Measurements from ENCODE around the gene UNK. TPM values are rescaled to one million over a fixed set of nuclear protein-coding genes. Genes with fewer than 3 reads are reported as not detected.
A peak's percentile ranks its signal among the peaks of the same experiment; 100 is the strongest.

UNK gene
- total and polyA plus RNA-seq, 9 of the 15 experiments (the other 6 are each of a cell fraction or from before 2014, with no cell fraction given): 12.8 to 38.6 (median 24.8) TPM

DNA sequence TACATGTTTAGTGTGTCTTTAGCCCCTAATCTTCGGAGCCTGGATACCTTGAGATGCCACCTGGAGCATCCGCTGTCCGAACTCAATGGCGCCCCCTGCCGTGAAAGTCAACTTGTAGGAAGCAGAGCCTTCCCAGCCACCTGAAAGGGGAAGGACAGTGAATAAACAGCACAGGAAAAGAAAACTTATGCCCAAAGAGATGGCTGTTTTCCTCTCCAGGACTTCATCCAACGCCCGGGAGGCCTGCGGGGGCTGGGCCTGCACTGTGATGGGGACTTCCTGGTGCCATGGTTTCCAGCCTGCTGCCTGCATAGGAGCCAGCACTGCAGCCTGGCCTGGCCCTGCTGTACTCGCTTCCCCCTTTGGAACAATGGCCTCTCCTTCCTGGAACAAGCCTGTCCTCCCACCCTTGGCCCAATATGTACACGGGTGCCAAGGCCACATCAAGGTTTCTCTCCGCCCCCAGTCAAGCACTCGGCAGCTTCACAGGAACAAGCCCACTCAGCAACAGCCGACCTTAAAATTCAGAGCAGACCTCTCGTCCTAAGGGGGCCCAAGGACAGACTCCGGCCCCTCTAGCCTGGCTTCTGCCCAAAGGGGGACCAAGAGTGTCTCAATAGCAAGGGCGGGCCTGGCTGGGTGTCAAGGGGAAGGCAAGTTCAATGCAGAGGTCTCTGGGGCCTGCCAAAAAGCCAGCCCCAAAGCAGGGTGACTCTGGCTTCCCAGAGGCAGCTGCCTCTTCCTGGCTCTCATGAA, 64.1 kb downstream of the UNK start:
- ATAC-seq (no peak), DNase-seq (ENCODE audit: extremely low read depth in 1 of 4, low spot score in 3 of 4) (peak in 3 of 4 experiments; percentile 41 to 86 (median 57)), FAIRE-seq (peak; percentile 85)
- WGBS (ENCODE audit: insufficient coverage, low coverage, missing lambda C conversion rate): 42% methylated on average over 16 of the region's 16 CpGs
- H3K9me3 ChIP-seq (replicated peaks; ENCODE audit: control insufficient read depth, insufficient read depth, low read depth, low read length): no peaks in the 10 kb centered on the region
- peaks cover 36 to 67% of the 10 kb centered on the region in 2 experiments for H3K4me1 ChIP-seq (replicated peaks in 1 of 2; ENCODE audit: control insufficient read depth in 2 of 2, insufficient read depth in 2 of 2, low read length in 2 of 2)
- no TSS peak for BruUV-seq (replicated peaks)
- intact Hi-C loops (cut with micrococcal nuclease) (loop anchor here (5.0 kb wide), 2 partner anchors 71 to 86 kb away; a partner anchor contains a TSS), in situ Hi-C loops (cut with MboI) (no loop called here)
- peak overlapping the region; percentile 46; the same call in 2 of the 3 replicates for H3K27ac ChIP-seq (ENCODE audit: extremely low read depth, low read depth, low read length)
- no peaks in the 10 kb centered on the region for H4K20me1 ChIP-seq (replicated peaks; ENCODE audit: control insufficient read depth, insufficient read depth, low read length)
- ChIA-PET CTCF (ENCODE audit: low intra/inter-chr PET ratio) (interaction anchor here (0.7 to 0.8 kb wide), 2 partner anchors 64 to 84 kb away, joined by 3 to 4 read pairs; partner anchors contain the start of genes GALK1 and UNK), POLR2A (interaction anchor here (1.0 to 8.5 kb wide), 4 partner anchors 19 to 151 kb away, joined by 4 to 145 read pairs (median 6); partner anchors contain the start of gene UNK)
- H3K36me3 ChIP-seq (ENCODE audit: control insufficient read depth, insufficient read depth, low read length): peaks cover 57% of the 10 kb centered on the region
- H3K4me3 ChIP-seq: no peak overlapping the region
- H3K9ac ChIP-seq (ENCODE audit: insufficient read depth in 1 of 2, low read depth in 2 of 2, low read length in 2 of 2): peak overlapping the region; percentile 44 to 87; a peak in 3 of 4 replicates
- H3K9me1 ChIP-seq (ENCODE audit: control insufficient read depth, insufficient read depth, low read length): no peaks in the 10 kb centered on the region
- H3K27me3 ChIP-seq (ENCODE audit: control insufficient read depth in 2 of 2, insufficient read depth in 2 of 2, low read length in 2 of 2): no peaks in the 10 kb centered on the region
- peaks cover 35% of the 10 kb centered on the region for H3K79me2 ChIP-seq (ENCODE audit: control insufficient read depth, insufficient read depth, low read length)
- no peak overlapping the region for H2AFZ ChIP-seq (ENCODE audit: low read depth, low read length)
- peak overlapping the region; percentile 60; the same call in 1 of the 2 replicates for H3K4me2 ChIP-seq (ENCODE audit: insufficient read depth, low read length)
- TF ChIP-seq, protein P1, sequence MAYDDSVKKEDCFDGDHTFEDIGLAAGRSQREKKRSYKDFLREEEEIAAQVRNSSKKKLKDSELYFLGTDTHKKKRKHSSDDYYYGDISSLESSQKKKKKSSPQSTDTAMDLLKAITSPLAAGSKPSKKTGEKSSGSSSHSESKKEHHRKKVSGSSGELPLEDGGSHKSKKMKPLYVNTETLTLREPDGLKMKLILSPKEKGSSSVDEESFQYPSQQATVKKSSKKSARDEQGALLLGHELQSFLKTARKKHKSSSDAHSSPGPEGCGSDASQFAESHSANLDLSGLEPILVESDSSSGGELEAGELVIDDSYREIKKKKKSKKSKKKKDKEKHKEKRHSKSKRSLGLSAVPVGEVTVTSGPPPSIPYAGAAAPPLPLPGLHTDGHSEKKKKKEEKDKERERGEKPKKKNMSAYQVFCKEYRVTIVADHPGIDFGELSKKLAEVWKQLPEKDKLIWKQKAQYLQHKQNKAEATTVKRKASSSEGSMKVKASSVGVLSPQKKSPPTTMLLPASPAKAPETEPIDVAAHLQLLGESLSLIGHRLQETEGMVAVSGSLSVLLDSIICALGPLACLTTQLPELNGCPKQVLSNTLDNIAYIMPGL (CRISPR knock-in tag; IDR thresholded peaks at IDR 0.05): no peak
- TF ChIP-seq BCOR (IDR thresholded peaks at IDR 0.05) (no peak), ZNF778 (CRISPR knock-in tag; IDR thresholded peaks at IDR 0.05) (no peak), NCOA1 (IDR thresholded peaks at IDR 0.05; ENCODE audit: low read depth) (no peak), EP300 (IDR thresholded peaks at IDR 0.05; ENCODE audit: low read length) (no peak), KLF16 (IDR thresholded peaks at IDR 0.05) (peak; percentile 12; the same call in 1 of the 2 replicates), ZNF282 (CRISPR knock-in tag; IDR thresholded peaks at IDR 0.05) (no peak), NELFE (IDR thresholded peaks at IDR 0.05; ENCODE audit: insufficient read depth, insufficient read length) (no peak), ZNF77 (CRISPR knock-in tag; IDR thresholded peaks at IDR 0.05) (no peak)
- TF ChIP-seq, protein P2, sequence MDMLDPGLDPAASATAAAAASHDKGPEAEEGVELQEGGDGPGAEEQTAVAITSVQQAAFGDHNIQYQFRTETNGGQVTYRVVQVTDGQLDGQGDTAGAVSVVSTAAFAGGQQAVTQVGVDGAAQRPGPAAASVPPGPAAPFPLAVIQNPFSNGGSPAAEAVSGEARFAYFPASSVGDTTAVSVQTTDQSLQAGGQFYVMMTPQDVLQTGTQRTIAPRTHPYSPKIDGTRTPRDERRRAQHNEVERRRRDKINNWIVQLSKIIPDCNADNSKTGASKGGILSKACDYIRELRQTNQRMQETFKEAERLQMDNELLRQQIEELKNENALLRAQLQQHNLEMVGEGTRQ (CRISPR knock-in tag; IDR thresholded peaks at IDR 0.05): no peak
- TF ChIP-seq, protein P3, sequence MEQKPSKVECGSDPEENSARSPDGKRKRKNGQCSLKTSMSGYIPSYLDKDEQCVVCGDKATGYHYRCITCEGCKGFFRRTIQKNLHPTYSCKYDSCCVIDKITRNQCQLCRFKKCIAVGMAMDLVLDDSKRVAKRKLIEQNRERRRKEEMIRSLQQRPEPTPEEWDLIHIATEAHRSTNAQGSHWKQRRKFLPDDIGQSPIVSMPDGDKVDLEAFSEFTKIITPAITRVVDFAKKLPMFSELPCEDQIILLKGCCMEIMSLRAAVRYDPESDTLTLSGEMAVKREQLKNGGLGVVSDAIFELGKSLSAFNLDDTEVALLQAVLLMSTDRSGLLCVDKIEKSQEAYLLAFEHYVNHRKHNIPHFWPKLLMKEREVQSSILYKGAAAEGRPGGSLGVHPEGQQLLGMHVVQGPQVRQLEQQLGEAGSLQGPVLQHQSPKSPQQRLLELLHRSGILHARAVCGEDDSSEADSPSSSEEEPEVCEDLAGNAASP (IDR thresholded peaks at IDR 0.05): no peak
- TF ChIP-seq, protein P4, sequence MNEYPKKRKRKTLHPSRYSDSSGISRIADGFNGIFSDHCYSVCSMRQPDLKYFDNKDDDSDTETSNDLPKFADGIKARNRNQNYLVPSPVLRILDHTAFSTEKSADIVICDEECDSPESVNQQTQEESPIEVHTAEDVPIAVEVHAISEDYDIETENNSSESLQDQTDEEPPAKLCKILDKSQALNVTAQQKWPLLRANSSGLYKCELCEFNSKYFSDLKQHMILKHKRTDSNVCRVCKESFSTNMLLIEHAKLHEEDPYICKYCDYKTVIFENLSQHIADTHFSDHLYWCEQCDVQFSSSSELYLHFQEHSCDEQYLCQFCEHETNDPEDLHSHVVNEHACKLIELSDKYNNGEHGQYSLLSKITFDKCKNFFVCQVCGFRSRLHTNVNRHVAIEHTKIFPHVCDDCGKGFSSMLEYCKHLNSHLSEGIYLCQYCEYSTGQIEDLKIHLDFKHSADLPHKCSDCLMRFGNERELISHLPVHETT (CRISPR knock-in tag; conservative IDR thresholded peaks at IDR 0.05 in 1 of 2, IDR thresholded peaks at IDR 0.05 in 1 of 2): no peak
- TF ChIP-seq, protein P5, sequence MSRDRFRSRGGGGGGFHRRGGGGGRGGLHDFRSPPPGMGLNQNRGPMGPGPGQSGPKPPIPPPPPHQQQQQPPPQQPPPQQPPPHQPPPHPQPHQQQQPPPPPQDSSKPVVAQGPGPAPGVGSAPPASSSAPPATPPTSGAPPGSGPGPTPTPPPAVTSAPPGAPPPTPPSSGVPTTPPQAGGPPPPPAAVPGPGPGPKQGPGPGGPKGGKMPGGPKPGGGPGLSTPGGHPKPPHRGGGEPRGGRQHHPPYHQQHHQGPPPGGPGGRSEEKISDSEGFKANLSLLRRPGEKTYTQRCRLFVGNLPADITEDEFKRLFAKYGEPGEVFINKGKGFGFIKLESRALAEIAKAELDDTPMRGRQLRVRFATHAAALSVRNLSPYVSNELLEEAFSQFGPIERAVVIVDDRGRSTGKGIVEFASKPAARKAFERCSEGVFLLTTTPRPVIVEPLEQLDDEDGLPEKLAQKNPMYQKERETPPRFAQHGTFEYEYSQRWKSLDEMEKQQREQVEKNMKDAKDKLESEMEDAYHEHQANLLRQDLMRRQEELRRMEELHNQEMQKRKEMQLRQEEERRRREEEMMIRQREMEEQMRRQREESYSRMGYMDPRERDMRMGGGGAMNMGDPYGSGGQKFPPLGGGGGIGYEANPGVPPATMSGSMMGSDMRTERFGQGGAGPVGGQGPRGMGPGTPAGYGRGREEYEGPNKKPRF (IDR thresholded peaks at IDR 0.05; ENCODE audit: low read depth, low read length): no peak
